CD14-positive monocyte (primary cell): ENCODE measurements around the gene AOAH. TPM values are rescaled to one million over a fixed set of nuclear protein-coding genes. Genes with fewer than 3 reads are reported as not detected.

ENCODE experiments used
- DNase-seq, 3 donors: peaks; one replicate each; pipeline ENCODE4 v3.0.0-alpha.2; 2011 to 2022
- H2AFZ ChIP-seq: 2 replicates; pipeline ENCODE4 v1.6.0; 2012; ENCODE audit warnings: mild to moderate bottlenecking, low read depth, low read length, inconsistent platforms; ENCODE audit not compliant: insufficient read depth, poor library complexity, severe bottlenecking
- H3K27ac ChIP-seq, 2 donors: 1 replicate in 1 of 2; 2 replicates in 1 of 2; pipeline ENCODE4 v1.5.1; 2012 to 2013; ENCODE audit warnings: low read length in 2 of 2, control low read depth in 1 of 2, inconsistent platforms in 1 of 2, low read depth in 1 of 2, mild to moderate bottlenecking in 1 of 2
- H3K27me3 ChIP-seq, 2 donors: one replicate each; pipeline versions ENCODE4 v1.6.0 to v1.6.1; 2011 to 2013; ENCODE audit warnings: low read length in 2 of 2; ENCODE audit not compliant: control insufficient read depth in 2 of 2, insufficient read depth in 2 of 2
- H3K36me3 ChIP-seq, 2 donors: replicated peaks in 1 of 2; 1 replicate in 1 of 2; 2 replicates in 1 of 2; pipeline versions ENCODE4 v1.5.1 to v1.6.1; 2012 to 2013; ENCODE audit warnings: low read length in 2 of 2, control low read depth in 1 of 2, inconsistent platforms in 1 of 2, mild to moderate bottlenecking in 1 of 2; ENCODE audit not compliant: insufficient read depth in 2 of 2, control insufficient read depth in 1 of 2
- H3K4me1 ChIP-seq, 2 donors: 1 replicate in 1 of 2; 2 replicates in 1 of 2; pipeline versions ENCODE4 v1.5.1 to v1.6.1; 2012 to 2013; ENCODE audit warnings: low read length in 2 of 2, control low read depth in 1 of 2, inconsistent platforms in 1 of 2, mild to moderate bottlenecking in 1 of 2, moderate library complexity in 1 of 2; ENCODE audit not compliant: insufficient read depth in 2 of 2, control insufficient read depth in 1 of 2
- H3K4me2 ChIP-seq: replicated peaks from 2 replicates; pipeline ENCODE3; 2012; ENCODE audit warnings: low read length, moderate library complexity, mild to moderate bottlenecking; ENCODE audit not compliant: poor library complexity, severe bottlenecking; ENCODE audit errors: extremely low read depth
- H3K4me3 ChIP-seq, 3 experiments: fragments of 200-600 bp in 1 of 3; sonication (generic) in 1 of 3; replicated peaks in 1 of 3; 1 replicate in 2 of 3; 2 replicates in 1 of 3; pipeline ENCODE4 v1.5.1; 2011 to 2013; ENCODE audit warnings: low read length in 3 of 3, mild to moderate bottlenecking in 3 of 3, control low read depth in 2 of 3, low read depth in 2 of 3, inconsistent platforms in 1 of 3, moderate library complexity in 1 of 3
- H3K79me2 ChIP-seq: 2 replicates; pipeline ENCODE4 v1.6.0; 2012; ENCODE audit warnings: mild to moderate bottlenecking, control low read depth, inconsistent platforms, low read length, moderate library complexity; ENCODE audit not compliant: insufficient read depth
- H3K9ac ChIP-seq: 2 replicates; pipeline ENCODE4 v1.6.0; 2017; ENCODE audit warnings: low read length, mild to moderate bottlenecking; ENCODE audit not compliant: insufficient read depth, poor library complexity, severe bottlenecking
- H3K9me3 ChIP-seq, 2 donors: replicated peaks in 1 of 2; 1 replicate in 1 of 2; 2 replicates in 1 of 2; pipeline versions ENCODE4 v1.5.1 to v1.6.1; 2012 to 2013; ENCODE audit warnings: low read length in 2 of 2, control low read depth in 1 of 2; ENCODE audit not compliant: control insufficient read depth in 1 of 2, insufficient read depth in 1 of 2
- H4K20me1 ChIP-seq: 2 replicates; pipeline ENCODE4 v1.6.0; 2012; ENCODE audit warnings: mild to moderate bottlenecking, low read length, control low read depth, moderate library complexity; ENCODE audit not compliant: insufficient read depth
- H3K27ac Mint-ChIP-seq, 7 donors: one replicate each; pipeline ENCODE4 v1.8.0; 2020; ENCODE audit warnings: mild to moderate bottlenecking in 7 of 7, mixed read lengths in 7 of 7, moderate library complexity in 6 of 7, inconsistent platforms in 2 of 7
- H3K27me3 Mint-ChIP-seq, 3 donors: one replicate each; pipeline ENCODE4 v1.8.0; 2021 to 2022; ENCODE audit warnings: low read depth in 3 of 3, mild to moderate bottlenecking in 3 of 3, mixed read lengths in 3 of 3, moderate library complexity in 3 of 3, inconsistent platforms in 1 of 3
- H3K36me3 Mint-ChIP-seq, 2 donors: one replicate each; pipeline ENCODE4 v1.8.0; 2020; ENCODE audit warnings: mixed read lengths in 2 of 2, inconsistent platforms in 1 of 2, mild to moderate bottlenecking in 1 of 2
- H3K4me1 Mint-ChIP-seq: one replicate; pipeline ENCODE4 v1.8.0; 2020; ENCODE audit warnings: mild to moderate bottlenecking, mixed read lengths
- H3K4me3 Mint-ChIP-seq, 2 donors: one replicate each; pipeline ENCODE4 v1.8.0; 2020; ENCODE audit warnings: mild to moderate bottlenecking in 2 of 2, mixed read lengths in 2 of 2, moderate library complexity in 1 of 2
- H3K9me3 Mint-ChIP-seq, 7 donors: one replicate each; pipeline ENCODE4 v1.8.0; 2020 to 2022; ENCODE audit warnings: mixed read lengths in 7 of 7, mild to moderate bottlenecking in 6 of 7, moderate library complexity in 6 of 7, inconsistent platforms in 2 of 7
- CTCF ChIP-seq: fragments of 200-600 bp; IDR thresholded peaks from one replicate; pipeline ENCODE4 v1.8.0; 2022; ENCODE audit warnings: antibody characterized with exemption, mild to moderate bottlenecking
- WGBS: methylation state at CpG from one replicate; pipeline ENCODE4 v1.1.5; 2013; ENCODE audit warnings: missing lambda C conversion rate; ENCODE audit not compliant: insufficient coverage; 5-methylcytosine and 5-hydroxymethylcytosine counted together
- intact Hi-C, 2 donors: fragments of 100-400 bp; cut with micrococcal nuclease; formaldehyde crosslinking; loops; one replicate each; pipeline versions ENCODE4 v1.15.0 to v1.15.1; 2023
- polyA plus RNA-seq, 3 donors: library from polyadenylated mRNA; depleted of rRNA in 1 of 3; unstranded in 2 of 3; stranded (reverse) in 1 of 3; fragments of 300-500 nt in 2 of 3; fragments of >200 nt in 1 of 3; fragmentation: Illumina TruSeq in 2 of 3; gene quantifications; 1 replicate in 2 of 3; 2 replicates in 1 of 3; pipeline ENCODE4 v1.2.3, GENCODE V29; 2012 to 2021

AOAH gene
- polyA plus RNA-seq, 3 donors: 305 to 467 (median 349) TPM

GRCh38 chr7:36642414-36642813, 81.9 kb downstream of the AOAH start:
- peaks cover 77 to 97% of the 10 kb centered on the region in 2 donors for H3K36me3 Mint-ChIP-seq
- H4K20me1 ChIP-seq: peaks cover 100% of the 10 kb centered on the region
- no peak for TF ChIP-seq CTCF
- no peak for DNase-seq
- H3K9me3 ChIP-seq: no peaks in the 10 kb centered on the region
- H3K4me2 ChIP-seq: no peak overlapping the region
- H3K4me3 Mint-ChIP-seq: no peak overlapping the region
- H3K4me3 ChIP-seq: no peak overlapping the region
- H3K9ac ChIP-seq: no peak overlapping the region
- no peaks in the 10 kb centered on the region for H3K27me3 ChIP-seq
- intact Hi-C loops: no loop called here
- H3K36me3 ChIP-seq: peaks cover 94 to 100% of the 10 kb centered on the region in 2 donors
- peaks cover 6% of the 10 kb centered on the region for H3K4me1 Mint-ChIP-seq
- no peaks in the 10 kb centered on the region for H3K9me3 Mint-ChIP-seq
- H3K79me2 ChIP-seq: peaks cover 58% of the 10 kb centered on the region
- WGBS: 100% methylated on average over 1 of the region's 4 CpGs
- H2AFZ ChIP-seq: no peak overlapping the region
- no peaks in the 10 kb centered on the region for H3K27me3 Mint-ChIP-seq
- H3K27ac Mint-ChIP-seq: no peak overlapping the region
- no peak overlapping the region for H3K27ac ChIP-seq
- H3K4me1 ChIP-seq: no peaks in the 10 kb centered on the region

- no peak overlapping the region for H3K9ac ChIP-seq
- H3K79me2 ChIP-seq: peaks cover 58% of the 10 kb centered on the region
- H4K20me1 ChIP-seq: peaks cover 100% of the 10 kb centered on the region
- H3K4me2 ChIP-seq: no peak overlapping the region
- Mint-ChIP-seq H3K36me3 (peaks cover 77 to 97% of the 10 kb centered on the region in 2 donors), H3K27ac (no peak overlapping the region), H3K9me3 (no peaks in the 10 kb centered on the region), H3K27me3 (no peaks in the 10 kb centered on the region), H3K4me1 (peaks cover 6% of the 10 kb centered on the region), H3K4me3 (no peak overlapping the region)
- no peaks in the 10 kb centered on the region for H3K9me3 ChIP-seq
- no peak for DNase-seq
- intact Hi-C loops: no loop called here
- no peaks in the 10 kb centered on the region for H3K4me1 ChIP-seq
- H3K4me3 ChIP-seq: no peak overlapping the region
- H3K27me3 ChIP-seq: no peaks in the 10 kb centered on the region
- TF ChIP-seq CTCF: no peak
- WGBS: no CpG with 5 or more reads among the region's 3 CpGs
- H2AFZ ChIP-seq: no peak overlapping the region
- H3K27ac ChIP-seq: no peak overlapping the region
- H3K36me3 ChIP-seq: peaks cover 94 to 100% of the 10 kb centered on the region in 2 donors
These were observed 82.3 kb downstream of the AOAH start for GRCh38 chr7:36642010-36642409.
